ENCODE results near the gene TTI1.

The TTI1 gene

GRCh38 chr20:38033330-38034107 lies at the start of gene TTI1, which contains the start of gene RPRD1B:
Gene TTI1, minus strand, starts transcription at chr20:38033456. Its CDS starts 19,640 bp downstream, at chr20:38013816.
Gene RPRD1B, plus strand, starts transcription at chr20:38033746. Its CDS starts 202 bp downstream, at chr20:38033948.
- peak; percentile 90 to 93 for DNase-seq

GRCh38 chr20:38082894-38083293 lies 49.6 kb upstream of the TTI1 start:
- no peak for DNase-seq

- DNase-seq, result no peak
These were observed 48.3 kb upstream of the TTI1 start for GRCh38 chr20:38081575-38081974.

- DNase-seq, result no peak
These were observed 46.1 kb upstream of the TTI1 start for GRCh38 chr20:38079353-38079752.

GRCh38 chr20:38078084-38078483 lies 44.8 kb upstream of the TTI1 start:
- no peak for DNase-seq

- DNase-seq, result no peak
These were observed 43.3 kb upstream of the TTI1 start for GRCh38 chr20:38076548-38076947.

- no peak for DNase-seq
These were observed 42.1 kb upstream of the TTI1 start for GRCh38 chr20:38075161-38075998.

- DNase-seq, result peak in 1 of 2 experiments; percentile 51
These were observed 40.2 kb upstream of the TTI1 start for GRCh38 chr20:38073307-38074071.

- DNase-seq, result no peak
These were observed 39.6 kb upstream of the TTI1 start for GRCh38 chr20:38072898-38073297.

- DNase-seq, result no peak
These were observed 34.6 kb upstream of the TTI1 start for GRCh38 chr20:38067717-38068365.

GRCh38 chr20:38066969-38067716 lies 33.9 kb upstream of the TTI1 start:
- DNase-seq, result no peak

GRCh38 chr20:38065764-38066375 lies 32.6 kb upstream of the TTI1 start:
- DNase-seq, result no peak

- no peak for DNase-seq
These were observed 30.8 kb upstream of the TTI1 start for GRCh38 chr20:38063911-38064530.

GRCh38 chr20:38062890-38063289 lies 29.6 kb upstream of the TTI1 start:
- DNase-seq, result no peak

- DNase-seq, result no peak
These were observed 27.9 kb upstream of the TTI1 start for GRCh38 chr20:38061109-38061508.

GRCh38 chr20:38060536-38060935 lies 27.3 kb upstream of the TTI1 start:
- no peak for DNase-seq

GRCh38 chr20:38059832-38060231 lies 26.6 kb upstream of the TTI1 start:
- DNase-seq, result no peak

- DNase-seq, result peak; percentile 58 to 94
These were observed 24.2 kb upstream of the TTI1 start for GRCh38 chr20:38057351-38057972.

GRCh38 chr20:38055848-38056247 lies 22.6 kb upstream of the TTI1 start:
- no peak for DNase-seq

GRCh38 chr20:38055294-38055693 lies 22.0 kb upstream of the TTI1 start:
- no peak for DNase-seq

Data from NCI-H526 (cell line).